NT2/D1 (cell line): ENCODE results near the gene GMPR2.

Experiments used
- SUZ12 ChIP-seq: IDR thresholded peaks from 2 replicates; pipeline ENCODE4 v1.6.1; 2011; ENCODE audit not compliant: insufficient read length, insufficient read depth; ENCODE audit errors: extremely low read depth
- YY1 ChIP-seq: IDR thresholded peaks from 2 replicates; pipeline ENCODE4 v1.6.1; 2011; ENCODE audit not compliant: insufficient read length, insufficient read depth
- ZNF274 ChIP-seq: IDR thresholded peaks from 2 replicates; pipeline ENCODE4 v1.6.1; 2011; ENCODE audit warnings: mild to moderate bottlenecking, low read depth, low read length

DNA sequence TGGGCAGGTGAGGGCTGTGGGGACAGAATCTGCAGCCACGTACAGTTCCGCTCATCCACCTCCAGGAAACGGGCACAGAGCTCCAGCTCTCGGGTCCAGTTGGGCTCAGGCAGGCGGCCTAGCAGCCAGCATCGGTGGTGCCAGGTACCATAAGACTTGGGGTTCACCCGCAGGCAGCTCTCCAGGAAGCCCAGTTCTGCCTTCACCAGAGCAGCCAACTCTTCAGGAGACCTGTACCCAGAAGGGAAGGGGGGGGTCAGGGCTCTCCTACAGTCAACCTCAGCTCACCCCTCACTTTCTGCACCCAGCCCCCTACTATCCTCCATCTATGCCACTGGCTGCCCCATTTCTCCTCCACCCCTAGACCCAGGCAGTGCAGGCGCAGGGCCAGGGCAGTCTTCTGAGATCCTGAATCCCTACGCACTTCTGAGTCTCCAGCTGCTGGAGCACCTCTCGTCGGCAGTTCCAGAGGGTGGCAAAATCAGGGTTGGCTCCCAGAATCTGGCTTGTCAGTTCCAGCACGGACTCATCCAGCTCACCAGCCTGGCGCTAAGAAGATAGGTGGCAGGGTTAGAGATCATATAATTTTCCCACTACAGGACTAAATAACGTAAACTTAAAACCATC is 37.3 kb downstream of the GMPR2 start:
- TF ChIP-seq YY1, result no peak
- no peak for TF ChIP-seq SUZ12
- no peak for TF ChIP-seq ZNF274
